GM04504 (cell line): ENCODE measurements around the gene FNIP1.
"Not testable (repeated sequence)": the region's sequence is repeated elsewhere in the genome, so short reads cannot be mapped to it uniquely, and the experiment has no call there.

ENCODE experiments used
- DNase-seq: peaks from one replicate; pipeline ENCODE4 v3.0.0-alpha.2; 2012; ENCODE audit warnings: low read depth

The FNIP1 gene

DNA sequence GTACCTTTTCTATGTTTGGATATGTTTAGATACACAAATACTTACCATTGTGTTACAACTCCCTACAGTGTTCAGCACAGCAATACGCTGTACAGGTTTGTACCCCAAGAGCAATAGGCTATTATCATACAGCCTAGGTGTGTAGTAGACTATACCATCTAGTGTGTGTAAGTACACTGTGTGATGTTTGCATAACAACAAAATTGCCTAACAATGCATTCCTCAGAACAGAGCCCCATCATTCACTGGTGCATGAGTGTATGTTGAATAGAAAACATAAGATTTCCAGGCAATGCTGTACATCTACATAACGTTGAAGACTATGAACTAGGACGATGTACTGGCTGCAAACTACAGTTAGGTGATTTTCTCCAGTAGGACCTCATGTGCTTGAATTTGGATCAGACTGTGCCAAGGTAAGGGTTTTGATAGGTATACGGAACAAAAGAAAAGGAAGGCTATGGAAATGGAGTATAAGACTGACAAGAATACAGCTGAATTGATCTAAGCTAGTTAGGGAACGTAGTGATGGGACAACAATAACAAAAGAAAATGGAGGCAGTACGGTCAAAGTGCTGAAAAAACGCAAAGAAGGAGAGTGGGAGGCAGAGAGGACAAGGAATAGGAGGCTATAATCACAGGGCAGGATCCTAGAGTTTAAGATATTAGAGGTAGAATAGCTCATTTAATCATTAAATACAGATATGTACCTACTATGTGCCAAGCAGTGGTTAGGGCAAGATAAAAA lies 46.9 kb downstream of the FNIP1 start:
- no peak for DNase-seq

DNA sequence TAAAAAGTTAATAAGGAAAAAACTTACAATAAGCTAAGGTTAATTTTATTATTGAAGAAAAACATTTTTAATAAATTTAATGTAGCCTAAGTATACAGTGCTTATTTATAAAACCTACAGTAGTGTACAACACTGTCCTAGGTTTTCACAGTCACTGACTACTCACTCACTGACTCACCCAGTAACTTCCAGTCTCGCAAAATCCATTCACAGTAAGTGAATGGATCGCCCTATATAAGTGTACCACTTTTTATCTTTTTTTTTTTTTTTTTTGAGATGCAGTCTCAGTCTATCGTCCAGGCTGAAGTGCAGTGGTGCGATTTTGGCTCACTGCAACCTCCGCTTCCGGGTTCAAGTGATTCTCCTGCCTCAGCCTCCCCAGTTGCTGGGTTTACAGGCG lies 47.7 kb downstream of the FNIP1 start:
- DNase-seq = no peak

DNA sequence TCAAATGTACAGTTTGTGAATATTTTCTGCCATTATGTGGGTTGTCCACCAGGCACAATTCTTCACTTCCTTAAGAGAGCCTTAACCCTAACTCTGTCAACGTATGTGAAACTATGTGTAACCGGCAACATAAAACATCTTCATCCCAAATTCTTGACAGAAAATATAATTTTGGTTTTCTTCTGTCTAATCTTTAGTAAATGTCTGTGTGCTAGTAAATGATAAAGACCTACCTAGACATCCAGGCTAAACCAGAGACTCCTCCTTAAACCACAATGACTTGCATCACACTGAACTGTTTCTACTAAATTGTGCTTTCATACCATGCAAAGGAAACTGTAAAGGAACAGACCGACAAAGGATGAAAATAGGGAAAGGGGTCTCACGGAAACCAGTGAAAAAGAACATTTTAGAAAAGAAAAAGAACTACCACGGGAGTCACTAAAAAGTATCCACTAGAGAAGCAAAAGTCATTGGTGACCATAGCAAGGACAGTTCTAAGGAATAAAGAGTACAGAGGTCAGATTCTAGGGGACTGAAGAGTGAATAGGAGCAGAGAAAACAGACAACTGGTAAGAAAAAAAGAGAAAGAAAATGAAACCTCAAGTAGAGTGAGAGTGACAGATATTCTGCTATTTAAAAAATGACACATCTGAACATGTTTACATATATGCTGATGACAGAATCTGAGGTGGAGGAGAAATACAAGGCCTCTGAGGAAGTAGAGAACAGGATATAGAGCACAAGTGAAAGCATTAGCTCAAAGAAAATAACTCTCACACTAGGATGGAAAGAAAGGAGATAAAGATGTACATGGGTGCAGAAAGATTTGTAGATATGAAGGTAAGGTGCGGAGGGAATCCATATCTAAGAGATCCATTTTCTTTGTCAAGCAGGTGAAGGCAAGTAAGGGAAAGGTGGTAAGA lies 49.4 kb downstream of the FNIP1 start:
- DNase-seq = no peak

DNA sequence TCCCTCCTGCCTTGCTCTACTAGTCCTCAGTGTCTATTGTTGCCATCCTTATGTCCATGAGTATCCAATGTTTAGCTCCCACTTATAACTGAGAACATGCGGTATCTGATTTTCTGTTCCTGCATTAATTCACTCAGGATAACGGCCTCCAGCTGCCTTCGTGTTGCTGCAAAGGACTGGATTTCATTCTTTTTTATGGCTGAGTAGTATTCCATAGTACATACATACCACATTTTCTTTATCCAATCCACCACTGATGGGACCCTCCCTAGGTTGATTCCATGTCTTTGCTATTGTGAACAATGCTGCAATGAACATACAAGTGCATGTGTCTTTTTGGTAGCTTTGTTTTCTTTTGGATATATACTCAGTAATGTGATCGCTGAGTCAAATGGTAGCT lies 50.4 kb downstream of the FNIP1 start:
- no peak for DNase-seq

DNA sequence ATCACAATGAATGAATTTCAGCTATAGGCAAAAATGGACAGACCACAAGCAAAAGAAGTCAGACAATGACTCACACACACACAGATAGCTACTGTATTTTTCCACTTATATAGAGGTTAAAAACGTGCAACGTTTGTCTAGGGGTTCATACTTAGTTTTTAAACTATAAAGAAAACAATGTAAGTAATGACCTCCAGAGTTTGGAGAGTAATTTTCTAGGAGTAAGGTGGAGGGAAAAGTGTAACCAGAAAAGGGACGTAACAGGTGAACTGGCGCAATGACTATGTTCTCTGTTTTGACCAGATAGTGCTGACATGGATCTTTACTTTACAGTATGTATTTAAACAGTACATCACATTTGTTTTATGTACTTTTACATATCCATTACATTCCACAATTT lies 51.1 kb downstream of the FNIP1 start:
- no peak for DNase-seq

DNA sequence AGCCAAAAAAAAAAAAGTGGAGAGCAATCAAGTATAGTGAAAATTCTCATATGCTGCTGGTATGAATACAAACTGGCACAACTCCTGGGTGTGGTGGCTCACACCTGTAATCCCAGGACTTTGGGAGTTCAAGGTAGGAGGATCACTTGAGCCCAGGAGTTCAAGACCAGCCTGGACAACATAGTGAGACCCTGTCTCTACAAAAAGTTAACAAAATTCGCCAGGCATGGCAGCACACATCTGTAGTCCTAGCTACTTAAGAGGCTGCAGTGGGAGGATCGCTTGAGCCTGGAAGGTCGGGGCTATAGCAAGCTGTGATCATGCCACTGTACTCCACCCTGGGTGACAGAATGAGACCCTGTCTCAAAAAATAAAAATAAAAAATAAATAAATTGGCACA lies 51.7 kb downstream of the FNIP1 start:
- no peak for DNase-seq

DNA sequence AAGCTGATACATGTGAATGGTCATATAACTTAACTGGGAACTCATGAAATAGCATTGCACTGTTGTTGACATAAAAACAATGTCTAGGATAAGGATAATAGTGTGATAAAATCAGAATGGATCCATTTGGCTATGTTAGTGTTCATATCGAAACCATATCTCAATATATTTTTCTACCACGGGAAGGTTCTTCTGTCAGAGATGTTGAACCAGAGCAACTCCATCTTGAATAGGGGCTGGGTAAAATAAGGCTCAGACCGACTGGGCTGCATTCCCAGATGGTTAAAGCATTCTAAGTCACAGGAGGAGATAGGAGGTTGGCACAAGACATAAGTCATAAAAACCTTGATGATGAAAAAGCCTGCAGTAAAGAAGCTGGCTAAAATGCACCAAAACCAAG lies 56.3 kb downstream of the FNIP1 start:
- DNase-seq = no peak

DNA sequence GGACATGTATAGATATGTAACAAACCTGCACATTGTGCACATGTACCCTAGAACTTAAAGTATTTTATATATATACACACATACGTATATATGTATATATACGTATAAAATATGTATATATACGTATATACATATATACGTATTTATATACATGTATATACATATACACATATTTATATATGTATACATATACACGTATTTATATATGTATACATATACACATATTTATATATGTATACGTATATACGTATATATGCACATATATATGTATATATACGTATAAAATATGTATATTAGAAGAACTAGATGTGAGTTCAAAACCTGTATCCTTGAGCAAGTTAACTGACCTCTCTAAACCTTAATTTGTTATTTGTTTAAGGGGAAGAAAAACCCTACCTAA lies 61.4 kb downstream of the FNIP1 start:
- no peak for DNase-seq

DNA sequence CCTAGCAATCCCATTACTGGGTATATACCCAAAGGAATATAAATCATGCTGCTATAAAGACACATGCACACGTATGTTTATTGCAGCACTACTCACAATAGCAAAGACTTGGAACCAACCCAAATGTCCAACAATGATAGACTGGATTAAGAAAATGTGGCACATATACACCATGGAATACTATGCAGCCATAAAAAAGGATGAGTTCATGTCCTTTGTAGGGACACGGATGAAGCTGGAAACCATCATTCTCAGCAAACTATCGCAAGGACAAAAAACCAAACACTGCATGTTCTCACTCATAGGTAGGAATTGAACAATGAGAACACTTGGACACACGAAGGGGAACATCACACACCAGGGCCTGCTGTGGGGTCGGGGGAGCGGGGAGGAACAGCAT lies 61.9 kb downstream of the FNIP1 start:
- not testable (repeated sequence) for DNase-seq

DNA sequence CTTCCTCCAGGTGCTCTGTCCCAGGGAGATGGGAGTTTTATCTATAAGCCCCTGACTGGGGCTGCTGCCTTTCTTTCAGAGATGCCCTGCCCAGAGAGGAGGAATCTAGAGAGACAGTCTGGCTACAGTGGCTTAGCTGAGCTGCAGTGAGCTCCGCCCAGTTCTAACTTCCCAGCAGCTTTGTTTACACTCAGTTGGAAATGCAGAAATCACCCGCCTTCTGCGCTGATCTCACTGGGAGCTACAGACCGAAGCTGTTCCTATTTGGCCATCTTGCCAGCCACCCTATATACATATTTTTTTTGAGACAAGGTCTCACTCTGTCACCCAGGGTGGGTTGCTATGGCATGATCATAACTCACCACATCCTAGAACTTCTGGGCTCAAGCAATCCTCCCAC lies 67.5 kb downstream of the FNIP1 start:
- DNase-seq = not testable (repeated sequence)

DNA sequence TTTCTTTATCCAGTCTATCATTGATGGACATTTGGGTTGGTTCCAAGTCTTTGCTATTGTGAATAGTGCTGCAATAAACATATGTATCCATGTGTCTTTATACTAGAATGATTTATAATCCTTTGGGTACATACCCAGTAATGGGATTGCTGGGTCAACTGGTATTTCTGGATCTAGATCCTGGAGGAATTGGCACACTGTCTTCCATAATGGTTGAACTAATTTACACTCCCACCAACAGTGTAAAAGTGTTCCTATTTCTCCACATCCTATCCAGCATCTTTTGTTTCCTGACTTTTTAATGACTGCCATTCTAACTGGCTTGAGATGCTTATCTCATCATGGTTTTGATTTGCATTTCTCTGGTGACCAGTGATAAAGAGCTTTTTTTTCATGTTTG lies 72.7 kb downstream of the FNIP1 start:
- DNase-seq = not testable (repeated sequence)

DNA sequence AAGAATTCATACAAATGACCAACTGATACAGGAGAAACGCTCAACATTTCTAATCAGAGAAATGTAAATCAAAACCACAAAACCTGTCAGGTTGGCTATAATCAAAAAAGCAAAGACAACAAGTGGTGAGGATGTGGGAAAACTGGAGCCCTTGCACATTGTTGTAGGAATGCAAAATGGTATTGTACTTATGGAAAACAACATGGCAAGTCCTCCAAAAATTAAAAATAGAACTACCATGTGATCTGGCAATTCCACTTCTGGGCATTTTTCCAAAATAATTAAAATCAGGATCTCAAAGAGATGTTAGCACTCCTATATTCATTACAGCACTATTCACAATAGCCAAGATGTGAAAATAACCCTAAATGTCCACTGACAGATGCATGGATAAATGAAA lies 76.1 kb downstream of the FNIP1 start:
- no peak for DNase-seq

DNA sequence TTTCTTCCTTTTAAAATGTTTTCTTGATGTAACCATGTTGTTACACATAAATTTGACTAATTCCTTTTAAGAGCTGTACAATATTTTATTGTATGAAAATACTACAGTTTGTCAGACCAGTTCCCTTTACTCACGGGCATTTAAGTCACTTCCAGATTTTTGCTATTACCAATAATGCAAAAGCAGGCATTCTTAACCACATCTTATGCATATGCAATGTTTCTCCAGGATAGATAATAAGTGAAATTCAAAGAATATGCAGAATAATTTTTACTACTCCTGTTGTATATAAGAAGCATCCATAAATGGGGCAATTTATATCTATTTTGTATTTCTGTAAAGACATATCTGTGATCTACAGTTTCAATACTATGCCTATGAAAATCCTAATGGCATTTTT lies 77.3 kb downstream of the FNIP1 start:
- DNase-seq = no peak

DNA sequence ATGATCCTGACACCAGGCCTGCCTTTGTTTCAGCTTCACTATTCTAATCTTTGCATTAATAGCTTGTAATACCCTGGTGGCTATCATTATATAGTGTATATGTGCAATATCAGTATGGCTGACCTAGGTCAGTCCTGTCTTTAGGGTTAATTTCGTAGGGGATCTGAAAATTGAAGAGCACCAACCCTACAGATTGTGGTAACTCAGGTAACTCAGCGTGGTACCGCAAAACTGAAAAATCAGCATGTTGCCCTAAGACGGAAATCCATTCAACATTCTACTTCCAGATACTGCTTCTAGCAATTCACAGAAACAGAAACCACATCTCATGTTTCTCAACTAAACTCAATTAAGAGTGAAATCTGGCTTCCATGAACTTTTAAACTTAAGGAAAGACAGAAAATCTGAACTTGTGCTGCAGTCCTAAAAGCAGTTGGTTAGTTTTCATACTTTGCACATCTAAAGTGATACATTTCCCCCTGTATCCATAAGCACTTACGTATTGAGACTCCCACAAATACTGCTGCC lies 78.3 kb downstream of the FNIP1 start:
- DNase-seq = no peak

DNA sequence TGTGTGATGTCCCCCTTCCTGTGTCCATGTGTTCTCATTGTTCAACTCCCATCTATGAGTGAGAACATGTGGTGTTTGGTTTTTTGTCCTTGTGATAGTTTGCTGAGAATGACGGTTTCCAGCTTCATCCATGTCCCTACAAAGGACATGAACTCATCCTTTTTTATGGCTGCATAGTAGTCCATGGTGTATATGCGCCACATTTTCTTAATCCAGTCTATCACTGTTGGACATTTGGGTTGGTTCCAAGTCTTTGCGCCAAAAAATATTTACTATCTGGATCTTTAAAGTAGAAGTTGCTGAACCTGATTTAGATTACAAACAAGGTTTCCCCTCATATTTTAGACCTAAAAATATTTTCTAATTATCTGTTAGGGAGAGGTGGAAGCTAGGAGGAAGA lies 79.7 kb downstream of the FNIP1 start:
- DNase-seq = not testable (repeated sequence)

DNA sequence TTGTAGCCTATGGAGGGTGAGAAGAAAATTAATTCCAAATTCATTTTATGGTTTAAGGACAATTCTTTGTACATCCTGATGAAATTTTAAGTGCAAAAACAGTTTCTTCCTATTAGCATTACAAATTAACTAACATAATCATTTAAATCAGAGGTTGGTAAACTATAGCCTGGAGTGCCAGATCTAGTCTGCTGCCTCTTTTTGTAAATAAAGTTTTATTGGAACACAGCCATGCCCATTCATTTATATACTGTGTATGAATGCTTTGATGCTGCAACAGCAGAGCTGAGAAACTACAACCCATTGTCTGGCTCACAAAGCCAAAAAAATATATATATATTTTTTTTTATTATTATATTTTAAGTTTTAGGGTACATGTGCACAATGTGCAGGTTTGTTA lies 80.2 kb downstream of the FNIP1 start:
- DNase-seq = no peak

DNA sequence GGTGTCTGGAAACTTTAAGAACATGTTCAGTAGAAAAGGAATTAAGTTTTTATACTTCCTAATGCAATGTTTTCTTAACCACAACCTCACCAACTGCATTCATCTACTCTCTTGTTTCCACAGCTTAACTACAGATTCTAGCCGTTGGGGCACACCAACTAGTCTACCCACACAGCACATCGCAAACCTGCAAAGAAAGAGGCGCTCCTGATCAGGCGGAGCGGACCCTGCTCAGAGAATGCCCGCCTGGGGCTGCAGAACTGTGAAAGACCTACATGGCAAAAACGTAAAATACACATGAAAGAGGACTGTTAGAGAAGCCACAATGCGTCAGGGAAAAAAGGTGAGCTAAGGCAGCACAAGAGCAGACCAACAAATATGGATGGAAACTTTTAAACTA lies 86.4 kb downstream of the FNIP1 start:
- no peak for DNase-seq

DNA sequence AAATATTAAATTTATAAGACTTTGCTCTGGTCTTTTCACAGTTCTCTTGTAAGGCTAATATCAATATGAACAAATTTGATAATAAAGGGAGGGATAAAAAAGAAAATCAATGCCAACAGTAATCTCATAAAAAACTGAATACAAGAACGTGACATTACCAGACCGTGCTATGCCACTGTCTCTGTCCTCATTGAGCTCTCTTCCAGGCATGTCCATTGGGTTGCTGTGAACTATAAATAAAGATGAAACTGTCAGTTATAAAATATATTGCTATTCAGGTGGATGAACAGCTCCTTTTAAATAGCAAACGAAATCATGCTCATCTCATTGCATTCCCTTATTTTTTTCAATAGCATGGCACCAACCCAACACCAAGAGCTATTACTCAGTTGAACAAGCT lies 87.8 kb downstream of the FNIP1 start:
- no peak for DNase-seq

DNA sequence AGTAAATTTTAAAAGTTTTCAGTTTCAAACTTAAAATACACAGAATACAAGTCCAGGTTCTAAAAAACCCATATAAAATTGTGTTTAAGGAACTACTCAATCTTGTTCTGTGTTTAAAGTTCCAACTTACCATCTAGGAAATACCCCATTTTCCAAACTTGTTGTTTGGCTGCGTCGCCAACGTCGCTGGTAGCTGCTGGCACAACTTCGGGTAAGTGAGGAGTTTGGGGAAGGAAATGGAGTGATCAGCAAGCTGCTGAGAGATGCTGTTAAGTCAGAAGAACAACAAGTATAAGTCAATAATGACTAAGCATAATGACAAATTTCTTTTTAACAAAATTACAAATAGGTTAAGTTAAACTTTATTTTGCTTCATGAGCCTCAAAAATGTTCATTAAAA lies 90.5 kb downstream of the FNIP1 start:
- no peak for DNase-seq

DNA sequence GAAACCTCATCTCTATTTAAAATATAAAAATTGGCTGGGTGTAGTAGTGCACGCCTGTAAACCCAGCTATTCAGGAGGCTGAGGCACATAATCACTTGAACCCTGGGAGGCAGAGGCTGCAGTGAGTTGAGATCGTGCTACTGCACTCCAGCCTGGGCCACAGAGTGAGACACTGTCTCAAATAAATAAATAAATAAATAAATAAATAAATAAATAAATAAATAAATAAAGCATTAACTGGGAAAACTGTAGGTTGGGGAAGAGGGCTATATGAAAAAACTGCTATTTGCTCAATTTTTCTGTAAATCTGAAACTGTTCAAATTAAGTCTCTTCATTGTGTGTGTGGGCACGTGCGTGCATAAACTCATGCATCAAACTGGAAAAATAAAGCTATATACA lies 101.9 kb downstream of the FNIP1 start:
- no peak for DNase-seq

DNA sequence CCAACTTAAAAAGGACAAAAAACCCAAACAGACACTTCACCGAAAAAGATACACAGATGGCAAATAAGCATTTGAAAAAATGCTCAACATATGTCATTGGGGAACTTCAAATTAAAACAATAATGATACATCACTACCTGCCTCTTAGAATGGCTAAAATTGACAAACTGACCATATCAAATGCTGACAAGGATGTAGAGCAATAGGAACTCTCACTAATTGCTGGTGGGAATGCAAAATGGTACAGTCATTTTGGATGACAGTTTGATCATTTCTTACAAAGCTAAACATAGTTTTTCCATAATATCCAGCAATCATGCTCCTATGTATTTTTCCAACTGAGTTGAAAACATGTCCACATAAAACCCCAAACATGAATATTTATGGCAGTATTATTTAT lies 102.9 kb downstream of the FNIP1 start:
- DNase-seq = no peak

DNA sequence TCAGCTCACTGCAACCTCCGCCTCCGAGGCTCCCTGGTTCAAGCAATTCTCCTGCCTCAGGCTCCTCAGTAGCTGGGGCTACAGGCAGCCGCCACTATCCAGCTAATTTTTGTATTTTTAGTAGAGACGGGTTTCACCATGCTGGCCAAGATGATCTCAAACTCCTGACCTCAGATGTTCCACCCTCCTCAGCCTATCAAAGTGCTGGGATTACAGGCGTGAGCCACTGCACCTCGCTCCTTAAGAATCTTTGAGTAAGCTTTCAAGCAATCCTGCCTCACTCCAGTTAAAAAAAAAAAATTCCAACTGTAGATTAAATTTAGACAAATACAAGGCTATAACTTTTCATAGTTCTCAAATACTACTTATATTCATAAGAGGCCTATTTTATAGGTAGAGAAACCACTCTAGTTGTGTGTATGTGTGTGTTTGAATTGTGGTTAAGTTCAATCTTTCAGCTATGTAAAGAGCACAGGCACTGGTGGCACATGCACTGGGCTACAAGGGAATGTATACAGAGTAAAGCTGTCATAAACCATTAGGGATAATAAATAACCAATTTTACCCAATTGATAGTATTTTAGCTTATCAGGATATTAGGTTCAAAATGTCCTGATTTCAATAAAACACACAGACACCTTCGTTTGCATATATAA lies 111.2 kb downstream of the FNIP1 start:
- DNase-seq = no peak

DNA sequence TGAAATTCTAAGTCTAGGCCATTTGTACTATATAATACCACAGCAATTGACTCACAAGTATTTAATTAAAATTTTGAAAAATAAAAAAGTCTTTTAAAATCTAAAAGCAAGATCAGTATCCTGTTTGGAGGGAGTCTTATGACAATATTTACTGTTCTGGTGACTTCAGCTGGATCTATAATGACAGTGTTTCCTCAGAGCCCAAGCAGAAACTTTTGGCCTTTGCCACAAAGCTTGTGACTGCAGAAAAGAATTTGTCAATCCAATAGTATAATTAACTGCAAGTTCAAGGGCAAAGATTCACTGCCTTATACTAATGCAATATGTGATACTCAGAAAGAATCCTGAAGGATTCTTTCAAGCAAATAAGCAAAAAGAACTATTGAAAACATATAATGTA lies 112.2 kb downstream of the FNIP1 start:
- DNase-seq = no peak
